Keratinocyte (primary cell): Measurements from ENCODE around the gene NHSL1. TPM values are rescaled to one million over a fixed set of nuclear protein-coding genes. Genes with fewer than 3 reads are reported as not detected.
"Not testable (repeated sequence)": the region's sequence is repeated elsewhere in the genome, so short reads cannot be mapped to it uniquely, and the experiment has no call there.

Experiments
- DNase-seq: peaks from one replicate; pipeline ENCODE4 v3.0.0-alpha.2; 2011; ENCODE audit warnings: low read depth, missing footprints, low spot score
- FAIRE-seq: peaks from 2 replicates; lab custom pipeline; 2011; peaks lifted over from hg19 to GRCh38; lab: Jason Lieb, UNC
- H2AFZ ChIP-seq: 2 replicates; pipeline ENCODE4 v1.6.0; 2012; ENCODE audit warnings: low read length, control low read depth, inconsistent platforms; ENCODE audit not compliant: control insufficient read depth
- H3K27ac ChIP-seq: 2 replicates; pipeline ENCODE4 v1.5.1; 2011; ENCODE audit warnings: low read length; ENCODE audit not compliant: control insufficient read depth, insufficient read depth
- H3K27me3 ChIP-seq: 3 replicates; pipeline ENCODE4 v1.6.0; 2011; ENCODE audit warnings: low read length; ENCODE audit not compliant: control insufficient read depth, insufficient read depth; ENCODE audit errors: extremely low read depth
- H3K36me3 ChIP-seq, 2 experiments: 2 replicates in 1 of 2; 3 replicates in 1 of 2; pipeline ENCODE4 v1.5.1; 2011; ENCODE audit warnings: low read length in 2 of 2, mild to moderate bottlenecking in 1 of 2; ENCODE audit not compliant: control insufficient read depth in 2 of 2, insufficient read depth in 2 of 2; ENCODE audit errors: extremely low read depth in 1 of 2
- H3K4me1 ChIP-seq: 3 replicates; pipeline ENCODE4 v1.5.1; 2011; ENCODE audit warnings: low read length; ENCODE audit not compliant: control insufficient read depth, insufficient read depth; ENCODE audit errors: extremely low read depth
- H3K4me2 ChIP-seq: 3 replicates; pipeline ENCODE4 v1.6.0; 2011; ENCODE audit warnings: low read depth, low read length; ENCODE audit not compliant: control insufficient read depth, insufficient read depth; ENCODE audit errors: extremely low read depth
- H3K4me3 ChIP-seq, 3 experiments: fragments of 200-600 bp in 1 of 3; sonication (generic) in 1 of 3; 2 replicates in 2 of 3; 3 replicates in 1 of 3; pipeline ENCODE4 v1.5.1; 2011 to 2016; ENCODE audit warnings: low read length in 3 of 3, mild to moderate bottlenecking in 3 of 3, control low read depth in 2 of 3, inconsistent platforms in 1 of 3, low read depth in 1 of 3, mixed read lengths in 1 of 3, mixed run types in 1 of 3, moderate library complexity in 1 of 3; ENCODE audit not compliant: control insufficient read depth in 2 of 3, insufficient read depth in 2 of 3; ENCODE audit errors: extremely low read depth in 1 of 3
- H3K79me2 ChIP-seq: 2 replicates; pipeline ENCODE4 v1.6.0; 2012; ENCODE audit warnings: low read length; ENCODE audit not compliant: control insufficient read depth, insufficient read depth
- H3K9ac ChIP-seq: 3 replicates; pipeline ENCODE4 v1.6.0; 2011; ENCODE audit warnings: low read length; ENCODE audit not compliant: control insufficient read depth, insufficient read depth; ENCODE audit errors: extremely low read depth
- H3K9me1 ChIP-seq: 3 replicates; pipeline ENCODE4 v1.6.0; 2011; ENCODE audit warnings: low read length; ENCODE audit not compliant: control insufficient read depth, insufficient read depth; ENCODE audit errors: extremely low read depth
- H3K9me3 ChIP-seq: 2 replicates; pipeline ENCODE4 v1.5.1; 2012; ENCODE audit warnings: low read depth, low read length; ENCODE audit not compliant: control insufficient read depth
- H4K20me1 ChIP-seq: 3 replicates; pipeline ENCODE4 v1.6.0; 2011; ENCODE audit warnings: low read length; ENCODE audit not compliant: control insufficient read depth, insufficient read depth; ENCODE audit errors: extremely low read depth
- EZH2 ChIP-seq: IDR thresholded peaks from one replicate; pipeline ENCODE4 v1.6.1; 2012; ENCODE audit warnings: inconsistent platforms, mild to moderate bottlenecking, low read length, moderate library complexity
- dilution Hi-C: fragments of 300-500 bp; cut with MboI; formaldehyde crosslinking; loops from one replicate; pipeline ENCODE4 v1.7.0; 2020; ENCODE audit warnings: low sequenced_read_pairs; ENCODE audit not compliant: extremely low pct_ligation_motif_present
- polyA plus RNA-seq, 5 experiments: library from polyadenylated mRNA; depleted of rRNA in 3 of 5; stranded (reverse) in 3 of 5; stranded (forward) in 1 of 5; unstranded in 1 of 5; fragments of >200 nt; gene quantifications; 1 replicate in 1 of 5; 2 replicates in 3 of 5; 3 replicates in 1 of 5; pipeline versions ENCODE4 v1.2.1 to v1.2.3, GENCODE V29; 2011 to 2012; ENCODE audit warnings: missing spikeins in 2 of 5, low read depth in 1 of 5, low replicate concordance in 1 of 5
- TF ChIP-seq, protein P1 (sequence below), 3 experiments: IDR thresholded peaks in 1 of 3; conservative IDR thresholded peaks in 1 of 3; optimal IDR thresholded peaks in 1 of 3; 2 replicates in 2 of 3; 3 replicates in 1 of 3; pipeline versions ENCODE3 to v1.5.1; 2011; ENCODE audit warnings: low read length in 3 of 3, mild to moderate bottlenecking in 3 of 3, moderate library complexity in 2 of 3, control low read depth in 1 of 3, inconsistent platforms in 1 of 3; ENCODE audit not compliant: insufficient read depth in 2 of 3; ENCODE audit errors: extremely low read depth in 1 of 3

Gene NHSL1
- polyA plus RNA-seq, 1 donor (not counting 4 experiments of a cell fraction or from before 2014, with no cell fraction given) = 11.8 TPM

DNA sequence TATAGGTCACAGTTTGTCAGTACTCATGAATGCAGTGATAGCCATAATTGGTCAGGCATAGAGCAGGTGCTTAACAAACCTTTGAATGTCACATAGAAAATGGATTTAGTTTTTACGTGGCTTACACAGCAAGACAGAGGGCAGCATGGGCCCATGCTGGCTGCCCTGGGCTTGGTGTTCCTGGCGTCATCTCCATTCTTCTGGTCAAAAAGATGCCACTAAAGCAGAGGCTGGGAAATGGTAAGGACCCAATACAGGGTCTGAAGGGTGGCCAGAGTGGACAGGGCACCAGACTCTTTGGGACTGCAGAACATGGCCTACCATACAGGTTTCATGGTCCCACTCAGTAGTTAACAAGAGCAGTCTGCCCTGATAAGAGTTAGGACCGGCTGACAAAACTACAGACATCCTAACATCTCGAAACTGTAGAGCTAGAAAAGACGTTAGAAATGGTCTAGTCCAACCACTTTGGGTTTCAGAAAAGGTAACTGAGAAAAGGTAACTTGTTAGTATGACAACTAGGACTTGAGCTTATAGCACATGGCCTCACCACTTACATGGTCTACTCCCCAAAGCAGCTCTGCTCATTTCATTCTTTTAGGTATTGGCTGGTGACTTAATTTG lies 72.7 kb downstream of the NHSL1 start:
- no peaks in the 10 kb centered on the region for H3K9me3 ChIP-seq
- H3K4me3 ChIP-seq = no peak overlapping the region
- H3K36me3 ChIP-seq = peaks cover 20 to 34% of the 10 kb centered on the region in 2 experiments
- H3K79me2 ChIP-seq = no peaks in the 10 kb centered on the region
- no peaks in the 10 kb centered on the region for H3K4me1 ChIP-seq
- H3K9me1 ChIP-seq = no peaks in the 10 kb centered on the region
- no peak for TF ChIP-seq EZH2
- TF ChIP-seq, protein P1, sequence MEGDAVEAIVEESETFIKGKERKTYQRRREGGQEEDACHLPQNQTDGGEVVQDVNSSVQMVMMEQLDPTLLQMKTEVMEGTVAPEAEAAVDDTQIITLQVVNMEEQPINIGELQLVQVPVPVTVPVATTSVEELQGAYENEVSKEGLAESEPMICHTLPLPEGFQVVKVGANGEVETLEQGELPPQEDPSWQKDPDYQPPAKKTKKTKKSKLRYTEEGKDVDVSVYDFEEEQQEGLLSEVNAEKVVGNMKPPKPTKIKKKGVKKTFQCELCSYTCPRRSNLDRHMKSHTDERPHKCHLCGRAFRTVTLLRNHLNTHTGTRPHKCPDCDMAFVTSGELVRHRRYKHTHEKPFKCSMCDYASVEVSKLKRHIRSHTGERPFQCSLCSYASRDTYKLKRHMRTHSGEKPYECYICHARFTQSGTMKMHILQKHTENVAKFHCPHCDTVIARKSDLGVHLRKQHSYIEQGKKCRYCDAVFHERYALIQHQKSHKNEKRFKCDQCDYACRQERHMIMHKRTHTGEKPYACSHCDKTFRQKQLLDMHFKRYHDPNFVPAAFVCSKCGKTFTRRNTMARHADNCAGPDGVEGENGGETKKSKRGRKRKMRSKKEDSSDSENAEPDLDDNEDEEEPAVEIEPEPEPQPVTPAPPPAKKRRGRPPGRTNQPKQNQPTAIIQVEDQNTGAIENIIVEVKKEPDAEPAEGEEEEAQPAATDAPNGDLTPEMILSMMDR (optimal IDR thresholded peaks at IDR 0.05 in 1 of 3, IDR thresholded peaks at IDR 0.05 in 1 of 3, conservative IDR thresholded peaks at IDR 0.05 in 1 of 3; ENCODE audit: extremely low read depth in 1 of 3, insufficient read depth in 2 of 3, low read length in 3 of 3) = no peak
- H2AFZ ChIP-seq = no peak overlapping the region
- no peak for DNase-seq
- H3K27me3 ChIP-seq = no peaks in the 10 kb centered on the region
- dilution Hi-C loops = no loop called here
- H3K9ac ChIP-seq = no peak overlapping the region
- H3K27ac ChIP-seq = no peak overlapping the region
- peak; percentile 46 for FAIRE-seq
- H4K20me1 ChIP-seq = no peaks in the 10 kb centered on the region
- no peak overlapping the region for H3K4me2 ChIP-seq

DNA sequence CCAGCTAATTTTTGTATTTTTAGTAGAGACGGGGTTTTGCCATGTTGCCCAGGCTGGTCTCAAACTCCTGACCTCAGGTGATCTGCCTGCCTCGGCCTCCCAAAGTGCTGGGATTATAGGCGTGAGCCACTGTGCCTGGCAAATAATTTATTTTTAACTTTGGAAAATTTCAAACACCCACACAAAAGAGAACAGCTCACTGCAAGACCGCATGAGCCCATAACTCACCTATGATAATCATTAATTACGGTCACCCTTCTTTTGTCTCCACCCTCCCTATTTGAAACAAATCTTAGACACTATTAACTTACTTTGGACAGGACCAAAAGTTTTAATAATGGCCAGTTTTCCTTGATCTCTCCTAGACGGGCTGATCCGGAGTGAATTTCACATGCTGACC lies 74.0 kb downstream of the NHSL1 start:
- H3K9me3 ChIP-seq, H3K9ac ChIP-seq, H3K27me3 ChIP-seq, H3K4me1 ChIP-seq, H3K9me1 ChIP-seq, FAIRE-seq, H3K4me3 ChIP-seq, H4K20me1 ChIP-seq, H3K79me2 ChIP-seq, DNase-seq, H2AFZ ChIP-seq, H3K4me2 ChIP-seq, H3K27ac ChIP-seq, dilution Hi-C loops: not testable (repeated sequence)
- peaks cover 14 to 31% of the 10 kb centered on the region in 2 experiments for H3K36me3 ChIP-seq
